GM23338 (cell line): ENCODE results near the gene RNF181. TPM values are rescaled to one million over a fixed set of nuclear protein-coding genes. Genes with fewer than 3 reads are reported as not detected.

Source experiments
- ATAC-seq: fragments of 200-7000 bp; cut with Tn5 transposase; 3 replicates; pipeline ENCODE4 v1.9.1; 2020
- DNase-seq: peaks from one replicate; pipeline ENCODE4 v3.0.0-alpha.2; 2015; ENCODE audit warnings: low spot score
- H2AFZ ChIP-seq: fragments of 200-600 bp; sonication (generic); 2 replicates; pipeline ENCODE4 v1.8.0; 2016; ENCODE audit warnings: antibody characterized with exemption, mild to moderate bottlenecking, moderate library complexity
- H3F3A ChIP-seq: fragments of 200-600 bp; sonication (generic); replicated peaks from 2 replicates; pipeline ENCODE4 v1.8.0; 2017; ENCODE audit warnings: antibody characterized with exemption, mixed run types, low read depth
- H3K27ac ChIP-seq: fragments of 200-600 bp; sonication (generic); 2 replicates; pipeline ENCODE4 v1.6.1; 2016; ENCODE audit warnings: low read depth
- H3K27me3 ChIP-seq: fragments of 200-600 bp; sonication (generic); 2 replicates; pipeline ENCODE4 v1.8.0; 2016; ENCODE audit warnings: mild to moderate bottlenecking, mixed run types, moderate library complexity; ENCODE audit not compliant: insufficient read depth
- H3K36me3 ChIP-seq: fragments of 200-600 bp; sonication (generic); 2 replicates; pipeline ENCODE4 v1.8.0; 2016; ENCODE audit warnings: mild to moderate bottlenecking; ENCODE audit not compliant: insufficient read depth
- H3K4me1 ChIP-seq: fragments of 200-600 bp; sonication (generic); 2 replicates; pipeline ENCODE4 v1.8.0; 2016; ENCODE audit warnings: mild to moderate bottlenecking, moderate library complexity; ENCODE audit not compliant: insufficient read depth
- H3K4me2 ChIP-seq: fragments of 200-600 bp; sonication (generic); 2 replicates; pipeline ENCODE4 v1.7.1; 2017; ENCODE audit warnings: mixed run types
- H3K4me3 ChIP-seq: fragments of 200-600 bp; sonication (generic); 2 replicates; pipeline ENCODE4 v1.6.1; 2016; ENCODE audit warnings: mixed run types
- H3K79me2 ChIP-seq: fragments of 200-600 bp; sonication (generic); replicated peaks from 2 replicates; pipeline ENCODE4 v1.8.0; 2017; ENCODE audit warnings: mild to moderate bottlenecking; ENCODE audit not compliant: insufficient read depth
- H3K9me2 ChIP-seq: fragments of 200-600 bp; sonication (generic); 2 replicates; pipeline ENCODE4 v1.8.0; 2017; ENCODE audit not compliant: insufficient read depth
- H4K20me1 ChIP-seq: fragments of 200-600 bp; sonication (generic); replicated peaks from 2 replicates; pipeline ENCODE4 v1.8.0; 2017; ENCODE audit warnings: mild to moderate bottlenecking; ENCODE audit not compliant: insufficient read depth
- H3K27ac Mint-ChIP-seq: 2 replicates; pipeline ENCODE4 v1.8.0; 2020; ENCODE audit warnings: inconsistent platforms, mild to moderate bottlenecking, moderate library complexity, mixed read lengths
- H3K27me3 Mint-ChIP-seq: 3 replicates; pipeline ENCODE4 v1.8.0; 2022; ENCODE audit warnings: low read depth, mild to moderate bottlenecking, moderate library complexity, mixed read lengths, inconsistent platforms; ENCODE audit not compliant: insufficient read depth, poor library complexity
- H3K36me3 Mint-ChIP-seq: 3 replicates; pipeline ENCODE4 v1.8.0; 2021; ENCODE audit warnings: low read depth, mild to moderate bottlenecking, inconsistent platforms, moderate library complexity, mixed read lengths
- H3K4me1 Mint-ChIP-seq: 3 replicates; pipeline ENCODE4 v1.8.0; 2020; ENCODE audit warnings: mild to moderate bottlenecking, inconsistent platforms, mixed read lengths
- H3K4me3 Mint-ChIP-seq: 3 replicates; pipeline ENCODE4 v1.8.0; 2021; ENCODE audit warnings: moderate library complexity, mild to moderate bottlenecking, inconsistent platforms, mixed read lengths
- H3K9me3 Mint-ChIP-seq: 3 replicates; pipeline ENCODE4 v1.8.0; 2020; ENCODE audit warnings: moderate library complexity, mild to moderate bottlenecking, inconsistent platforms, mixed read lengths
- CREB1 ChIP-seq: fragments of 250-450 bp; sonication (Bioruptor Pico); IDR thresholded peaks from 2 replicates; pipeline ENCODE4 v1.5.0; 2020; ENCODE audit warnings: low read depth, mild to moderate bottlenecking, moderate library complexity
- EZH2 ChIP-seq: fragments of 200-600 bp; sonication (generic); IDR thresholded peaks from one replicate; pipeline ENCODE4 v1.8.0; 2017; ENCODE audit warnings: antibody characterized with exemption, mild to moderate bottlenecking, low read depth; ENCODE audit not compliant: unreplicated experiment
- JUNB ChIP-seq: IDR thresholded peaks from one replicate; pipeline ENCODE4 v1.6.1; 2016; ENCODE audit warnings: antibody characterized with exemption; ENCODE audit not compliant: unreplicated experiment
- POLR2AphosphoS5 ChIP-seq: IDR thresholded peaks from 2 replicates; pipeline ENCODE4 v1.6.1; 2016; ENCODE audit warnings: antibody characterized with exemption, low read depth
- polyA plus RNA-seq: library from polyadenylated mRNA; unstranded; fragments of >200 nt; fragmentation: Nextera tagmentation; extraction: Ambion mirVana; gene quantifications from 2 replicates; pipeline ENCODE4 v1.2.1, GENCODE V29; 2016
- total RNA-seq: library from RNA; depleted of rRNA; stranded (reverse); fragments of >200 nt; shearing (Covaris generic); gene quantifications from 2 replicates; pipeline ENCODE4 v1.2.3, GENCODE V29; 2014
- TF ChIP-seq, protein P1 (sequence below): fragments of 250-450 bp; sonication (Bioruptor Pico); IDR thresholded peaks from 2 replicates; pipeline ENCODE4 v1.5.0; 2020; ENCODE audit warnings: mild to moderate bottlenecking, moderate library complexity

Gene RNF181
- total and polyA plus RNA-seq, 2 experiments from 2014 or later = 114 to 260 TPM

DNA sequence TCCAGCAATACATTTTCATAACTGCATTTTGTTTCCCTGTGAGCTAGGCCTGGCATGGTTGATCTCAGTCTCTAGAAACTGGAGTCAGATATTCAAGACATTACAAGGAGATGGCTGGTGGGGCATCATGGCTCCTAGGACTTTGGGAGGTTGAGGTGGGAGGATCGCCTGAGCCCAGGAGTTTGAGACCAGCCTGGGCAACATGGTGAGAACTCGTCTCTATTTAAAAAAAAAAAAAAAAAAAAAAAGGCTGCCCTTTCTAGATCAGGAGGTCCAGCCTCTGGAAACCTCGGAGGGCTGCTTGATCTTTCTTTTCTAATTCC is 18.5 kb upstream of the RNF181 start:
- peak overlapping the region; percentile 23 for H3K27ac ChIP-seq
- H3K9me3 Mint-ChIP-seq = no peaks in the 10 kb centered on the region
- H3K9me2 ChIP-seq = no peaks in the 10 kb centered on the region
- H3K36me3 ChIP-seq = no peaks in the 10 kb centered on the region
- peaks cover 35% of the 10 kb centered on the region for H3K4me1 Mint-ChIP-seq
- peaks cover 15% of the 10 kb centered on the region for H3K27me3 ChIP-seq
- peak overlapping the region; percentile 3 for H2AFZ ChIP-seq
- 0 out of 2 replicates have a peak overlapping the region, but pooled peaks have one; percentile 61 for H3K4me3 ChIP-seq
- H3K4me1 ChIP-seq = peaks cover 33% of the 10 kb centered on the region
- peaks cover 9% of the 10 kb centered on the region; the same call in 1 of the 2 replicates for H3F3A ChIP-seq
- peaks cover 14% of the 10 kb centered on the region for H3K27me3 Mint-ChIP-seq
- TF ChIP-seq CREB1 (CRISPR knock-in tag) (no peak), EZH2 (no peak)
- TF ChIP-seq, protein P1, sequence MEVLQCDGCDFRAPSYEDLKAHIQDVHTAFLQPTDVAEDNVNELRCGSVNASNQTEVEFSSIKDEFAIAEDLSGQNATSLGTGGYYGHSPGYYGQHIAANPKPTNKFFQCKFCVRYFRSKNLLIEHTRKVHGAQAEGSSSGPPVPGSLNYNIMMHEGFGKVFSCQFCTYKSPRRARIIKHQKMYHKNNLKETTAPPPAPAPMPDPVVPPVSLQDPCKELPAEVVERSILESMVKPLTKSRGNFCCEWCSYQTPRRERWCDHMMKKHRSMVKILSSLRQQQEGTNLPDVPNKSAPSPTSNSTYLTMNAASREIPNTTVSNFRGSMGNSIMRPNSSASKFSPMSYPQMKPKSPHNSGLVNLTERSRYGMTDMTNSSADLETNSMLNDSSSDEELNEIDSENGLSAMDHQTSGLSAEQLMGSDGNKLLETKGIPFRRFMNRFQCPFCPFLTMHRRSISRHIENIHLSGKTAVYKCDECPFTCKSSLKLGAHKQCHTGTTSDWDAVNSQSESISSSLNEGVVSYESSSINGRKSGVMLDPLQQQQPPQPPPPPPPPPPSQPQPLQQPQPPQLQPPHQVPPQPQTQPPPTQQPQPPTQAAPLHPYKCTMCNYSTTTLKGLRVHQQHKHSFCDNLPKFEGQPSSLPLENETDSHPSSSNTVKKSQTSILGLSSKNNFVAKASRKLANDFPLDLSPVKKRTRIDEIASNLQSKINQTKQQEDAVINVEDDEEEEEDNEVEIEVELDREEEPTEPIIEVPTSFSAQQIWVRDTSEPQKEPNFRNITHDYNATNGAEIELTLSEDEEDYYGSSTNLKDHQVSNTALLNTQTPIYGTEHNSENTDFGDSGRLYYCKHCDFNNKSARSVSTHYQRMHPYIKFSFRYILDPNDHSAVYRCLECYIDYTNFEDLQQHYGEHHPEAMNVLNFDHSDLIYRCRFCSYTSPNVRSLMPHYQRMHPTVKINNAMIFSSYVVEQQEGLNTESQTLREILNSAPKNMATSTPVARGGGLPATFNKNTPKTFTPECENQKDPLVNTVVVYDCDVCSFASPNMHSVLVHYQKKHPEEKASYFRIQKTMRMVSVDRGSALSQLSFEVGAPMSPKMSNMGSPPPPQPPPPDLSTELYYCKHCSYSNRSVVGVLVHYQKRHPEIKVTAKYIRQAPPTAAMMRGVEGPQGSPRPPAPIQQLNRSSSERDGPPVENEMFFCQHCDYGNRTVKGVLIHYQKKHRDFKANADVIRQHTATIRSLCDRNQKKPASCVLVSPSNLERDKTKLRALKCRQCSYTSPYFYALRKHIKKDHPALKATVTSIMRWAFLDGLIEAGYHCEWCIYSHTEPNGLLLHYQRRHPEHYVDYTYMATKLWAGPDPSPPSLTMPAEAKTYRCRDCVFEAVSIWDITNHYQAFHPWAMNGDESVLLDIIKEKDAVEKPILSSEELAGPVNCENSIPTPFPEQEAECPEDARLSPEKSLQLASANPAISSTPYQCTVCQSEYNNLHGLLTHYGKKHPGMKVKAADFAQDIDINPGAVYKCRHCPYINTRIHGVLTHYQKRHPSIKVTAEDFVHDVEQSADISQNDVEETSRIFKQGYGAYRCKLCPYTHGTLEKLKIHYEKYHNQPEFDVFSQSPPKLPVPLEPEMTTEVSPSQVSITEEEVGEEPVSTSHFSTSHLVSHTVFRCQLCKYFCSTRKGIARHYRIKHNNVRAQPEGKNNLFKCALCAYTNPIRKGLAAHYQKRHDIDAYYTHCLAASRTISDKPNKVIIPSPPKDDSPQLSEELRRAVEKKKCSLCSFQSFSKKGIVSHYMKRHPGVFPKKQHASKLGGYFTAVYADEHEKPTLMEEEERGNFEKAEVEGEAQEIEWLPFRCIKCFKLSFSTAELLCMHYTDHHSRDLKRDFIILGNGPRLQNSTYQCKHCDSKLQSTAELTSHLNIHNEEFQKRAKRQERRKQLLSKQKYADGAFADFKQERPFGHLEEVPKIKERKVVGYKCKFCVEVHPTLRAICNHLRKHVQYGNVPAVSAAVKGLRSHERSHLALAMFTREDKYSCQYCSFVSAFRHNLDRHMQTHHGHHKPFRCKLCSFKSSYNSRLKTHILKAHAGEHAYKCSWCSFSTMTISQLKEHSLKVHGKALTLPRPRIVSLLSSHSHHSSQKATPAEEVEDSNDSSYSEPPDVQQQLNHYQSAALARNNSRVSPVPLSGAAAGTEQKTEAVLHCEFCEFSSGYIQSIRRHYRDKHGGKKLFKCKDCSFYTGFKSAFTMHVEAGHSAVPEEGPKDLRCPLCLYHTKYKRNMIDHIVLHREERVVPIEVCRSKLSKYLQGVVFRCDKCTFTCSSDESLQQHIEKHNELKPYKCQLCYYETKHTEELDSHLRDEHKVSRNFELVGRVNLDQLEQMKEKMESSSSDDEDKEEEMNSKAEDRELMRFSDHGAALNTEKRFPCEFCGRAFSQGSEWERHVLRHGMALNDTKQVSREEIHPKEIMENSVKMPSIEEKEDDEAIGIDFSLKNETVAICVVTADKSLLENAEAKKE (CRISPR knock-in tag) = no peak
- ATAC-seq (no peak), DNase-seq (no peak)
- H4K20me1 ChIP-seq = no peaks in the 10 kb centered on the region
- H3K79me2 ChIP-seq = no peaks in the 10 kb centered on the region
- H3K36me3 Mint-ChIP-seq = peaks cover 6% of the 10 kb centered on the region; the same call in 1 of the 3 replicates
- H3K4me2 ChIP-seq = peak overlapping the region; percentile 82
- H3K4me3 Mint-ChIP-seq = peak overlapping the region; percentile 85
- peak overlapping the region; percentile 91 for H3K27ac Mint-ChIP-seq

DNA sequence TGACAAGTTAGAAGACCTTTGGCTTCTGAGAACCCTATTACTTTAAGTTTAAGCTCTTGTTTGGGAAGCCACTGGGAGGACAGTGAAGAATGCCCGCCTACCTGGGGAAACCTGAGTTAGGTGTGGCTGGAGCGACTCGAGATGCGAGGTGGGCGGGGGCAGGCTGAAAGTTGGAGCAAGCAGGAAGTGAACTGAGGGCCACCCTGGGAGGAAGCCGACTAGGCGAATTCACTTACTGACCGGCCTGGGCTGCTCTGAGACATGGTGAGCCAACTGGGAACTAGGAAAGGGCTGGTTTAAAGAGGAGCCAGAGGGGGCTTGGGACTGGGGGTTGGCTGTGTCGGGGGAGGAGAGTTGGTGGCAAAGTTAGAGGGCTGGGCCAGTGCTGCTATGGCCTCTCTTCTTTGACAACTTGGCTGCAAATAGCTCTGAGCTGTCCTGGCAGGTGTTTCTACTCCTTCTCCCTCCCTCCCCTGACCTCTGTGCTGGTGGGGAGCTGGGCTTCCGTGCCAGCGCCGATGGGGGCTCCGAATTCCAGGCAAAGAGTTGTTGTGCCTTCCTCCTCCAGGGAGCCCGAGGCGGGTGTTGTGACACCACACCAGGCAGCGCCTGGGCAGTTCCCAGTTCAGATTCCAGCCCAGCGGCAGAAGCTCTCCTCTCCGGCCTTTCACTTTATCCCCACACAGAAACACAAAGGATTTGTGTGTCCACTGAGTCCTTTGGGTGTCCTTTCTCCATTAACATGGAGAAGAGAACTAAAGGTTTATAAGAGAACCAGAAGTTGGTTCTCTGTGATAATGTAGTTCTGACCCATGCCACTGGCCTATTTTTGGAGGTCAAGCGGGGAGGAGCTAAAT is 17.9 kb upstream of the RNF181 start, which contains the start of gene VAMP8:
Gene VAMP8, plus strand, starts transcription at position 201 of the 857 bp plus-strand sequence. Its CDS starts 61 bp downstream, at position 262.
- peak within 1 kb of the TSS; percentile 85 for H3K4me3 Mint-ChIP-seq
- no peaks in the 10 kb centered on the region for H3K79me2 ChIP-seq
- H3K36me3 Mint-ChIP-seq = peaks cover 6% of the 10 kb centered on the region; the same call in 1 of the 3 replicates
- H3K27me3 Mint-ChIP-seq = peaks cover 9% of the 10 kb centered on the region
- H2AFZ ChIP-seq = peak within 1 kb of the TSS; percentile 60
- peak; percentile 95 for DNase-seq
- no peaks in the 10 kb centered on the region for H4K20me1 ChIP-seq
- H3K27ac Mint-ChIP-seq = peak within 1 kb of the TSS; percentile 91
- H3F3A ChIP-seq = peaks cover 9% of the 10 kb centered on the region; the same call in 1 of the 2 replicates
- peak within 1 kb of the TSS; percentile 82 for H3K4me2 ChIP-seq
- H3K4me3 ChIP-seq = peak within 1 kb of the TSS; percentile 61
- H3K27me3 ChIP-seq = peaks cover 11% of the 10 kb centered on the region
- H3K27ac ChIP-seq = peak within 1 kb of the TSS; percentile 23
- peak; percentile 88 for ATAC-seq
- H3K9me2 ChIP-seq = no peaks in the 10 kb centered on the region
- TF ChIP-seq POLR2AphosphoS5 (peak; percentile 58), JUNB (no peak)
- H3K9me3 Mint-ChIP-seq = no peaks in the 10 kb centered on the region
- H3K4me1 Mint-ChIP-seq = peaks cover 32% of the 10 kb centered on the region
- H3K36me3 ChIP-seq = no peaks in the 10 kb centered on the region
- H3K4me1 ChIP-seq = peaks cover 30% of the 10 kb centered on the region
